Adrenal gland (tissue), 5 donors: ENCODE data around the gene GALNT10.

Experiments
- POLR2A ChIP-seq, 2 donors: fragments of 450-650 bp; IDR thresholded peaks; one replicate each; pipeline ENCODE4 v1.6.1; 2017; ENCODE audit warnings: antibody characterized with exemption in 2 of 2, mild to moderate bottlenecking in 2 of 2, moderate library complexity in 1 of 2
- TF ChIP-seq, protein P1 (sequence below), 6 experiments: fragments of 450-650 bp in 4 of 6; fragments of 200-600 bp in 2 of 6; sonication (generic) in 1 of 6; IDR thresholded peaks; 1 replicate in 5 of 6; 2 replicates in 1 of 6; pipeline versions ENCODE4 v1.5.1 to v1.8.0; 2016 to 2021; ENCODE audit warnings: antibody characterized with exemption in 6 of 6, mild to moderate bottlenecking in 2 of 6, moderate library complexity in 1 of 6
- donor health status: DM: no; HTN: no; CAD: no.

DNA sequence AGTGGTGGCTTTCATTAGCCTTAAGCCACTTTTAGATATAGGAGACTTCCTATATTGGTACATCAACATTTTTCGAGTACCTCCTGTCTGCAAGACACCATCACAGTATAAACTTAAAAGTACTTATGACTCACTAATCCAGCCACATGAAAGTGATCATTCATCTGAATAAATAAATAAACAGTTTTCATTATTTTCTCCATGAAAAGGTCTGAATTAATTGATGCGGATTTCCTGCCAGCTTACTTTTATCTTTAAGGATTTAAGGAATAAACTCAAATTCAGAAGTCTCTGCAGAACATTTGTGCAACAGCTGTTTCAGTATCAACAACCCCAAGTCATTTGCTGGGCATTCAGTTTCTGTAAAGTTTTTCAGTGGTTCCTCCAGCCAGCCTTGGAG lies 259.3 kb downstream of the GALNT10 start:
- TF ChIP-seq, protein P1, sequence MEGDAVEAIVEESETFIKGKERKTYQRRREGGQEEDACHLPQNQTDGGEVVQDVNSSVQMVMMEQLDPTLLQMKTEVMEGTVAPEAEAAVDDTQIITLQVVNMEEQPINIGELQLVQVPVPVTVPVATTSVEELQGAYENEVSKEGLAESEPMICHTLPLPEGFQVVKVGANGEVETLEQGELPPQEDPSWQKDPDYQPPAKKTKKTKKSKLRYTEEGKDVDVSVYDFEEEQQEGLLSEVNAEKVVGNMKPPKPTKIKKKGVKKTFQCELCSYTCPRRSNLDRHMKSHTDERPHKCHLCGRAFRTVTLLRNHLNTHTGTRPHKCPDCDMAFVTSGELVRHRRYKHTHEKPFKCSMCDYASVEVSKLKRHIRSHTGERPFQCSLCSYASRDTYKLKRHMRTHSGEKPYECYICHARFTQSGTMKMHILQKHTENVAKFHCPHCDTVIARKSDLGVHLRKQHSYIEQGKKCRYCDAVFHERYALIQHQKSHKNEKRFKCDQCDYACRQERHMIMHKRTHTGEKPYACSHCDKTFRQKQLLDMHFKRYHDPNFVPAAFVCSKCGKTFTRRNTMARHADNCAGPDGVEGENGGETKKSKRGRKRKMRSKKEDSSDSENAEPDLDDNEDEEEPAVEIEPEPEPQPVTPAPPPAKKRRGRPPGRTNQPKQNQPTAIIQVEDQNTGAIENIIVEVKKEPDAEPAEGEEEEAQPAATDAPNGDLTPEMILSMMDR (IDR thresholded peaks at IDR 0.05), result no peak
- no peak for TF ChIP-seq POLR2A (IDR thresholded peaks at IDR 0.05)
